Testis (tissue), 3 donors: ENCODE measurements around the gene RPS8. TPM values are rescaled to one million over a fixed set of nuclear protein-coding genes. Genes with fewer than 3 reads are reported as not detected.

Experiments used
- DNase-seq: peaks from one replicate; pipeline ENCODE4 v3.0.0-alpha.2; 2019
- H3K27ac ChIP-seq, 2 donors: fragments of 200-600 bp; sonication (generic); one replicate each; pipeline ENCODE4 v1.5.1; 2019
- H3K27me3 ChIP-seq: fragments of 200-600 bp; sonication (generic); one replicate; pipeline ENCODE4 v1.5.1; 2019
- H3K36me3 ChIP-seq: fragments of 200-600 bp; sonication (generic); one replicate; pipeline ENCODE4 v1.5.1; 2017; ENCODE audit warnings: low read depth; ENCODE audit errors: missing control alignments
- H3K4me1 ChIP-seq: fragments of 200-600 bp; sonication (generic); one replicate; pipeline ENCODE4 v1.5.1; 2019
- H3K4me3 ChIP-seq, 2 donors: fragments of 200-600 bp; sonication (generic); one replicate each; pipeline ENCODE4 v1.5.1; 2017 to 2019
- H3K9me3 ChIP-seq: fragments of 200-600 bp; sonication (generic); one replicate; pipeline ENCODE4 v1.5.1; 2017
- POLR2A ChIP-seq: fragments of 450-650 bp; IDR thresholded peaks from one replicate; pipeline ENCODE4 v1.6.1; 2017; ENCODE audit warnings: antibody characterized with exemption, mild to moderate bottlenecking, moderate library complexity
- WGBS, 2 donors: methylation state at CpG; one replicate each; pipeline ENCODE4 v1.1.5; 2018; 5-methylcytosine and 5-hydroxymethylcytosine counted together
- intact Hi-C: fragments of 100-400 bp; cut with DNase I; formaldehyde crosslinking; loops from one replicate; pipeline ENCODE4 v1.15.1; 2023; ENCODE audit warnings: low total_unique reads
- polyA plus RNA-seq: library from polyadenylated mRNA; stranded (reverse); fragments of 350-450 nt; fragmentation: Illumina TruSeq; extraction: RNeasy Lipid Tissue Mini Kit (QIAGEN cat#74804); gene quantifications from one replicate; pipeline ENCODE4 v1.2.3, GENCODE V29; 2014; ENCODE audit warnings: low read depth, low replicate concordance; ENCODE audit not compliant: insufficient read depth
- total RNA-seq, 2 donors: library from RNA; depleted of rRNA; stranded (reverse); fragments of >200 nt; gene quantifications; one replicate each; pipeline ENCODE4 v1.2.3, GENCODE V29; 2016
- TF ChIP-seq, protein P1 (sequence below), 3 experiments: fragments of 450-650 bp in 2 of 3; fragments of 200-600 bp in 1 of 3; sonication (generic) in 1 of 3; IDR thresholded peaks; one replicate each; pipeline ENCODE4 v1.5.1; 2016 to 2019; ENCODE audit warnings: antibody characterized with exemption in 3 of 3, mild to moderate bottlenecking in 2 of 3, moderate library complexity in 1 of 3

The RPS8 gene
- total and polyA plus RNA-seq, 3 donors from 2014 or later, result 431 to 935 (median 860) TPM

DNA sequence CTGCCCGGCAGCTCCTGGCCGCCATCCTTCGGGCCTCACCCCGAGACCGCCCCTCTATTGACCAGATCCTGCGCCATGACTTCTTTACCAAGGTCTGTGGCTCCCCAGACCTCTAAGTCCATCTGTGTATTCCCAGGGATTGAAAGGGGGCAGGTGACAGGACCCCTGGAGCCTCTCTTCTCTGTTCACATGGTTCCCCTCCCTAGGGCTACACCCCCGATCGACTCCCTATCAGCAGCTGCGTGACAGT is 27.6 kb downstream of the RPS8 start:
- no peak overlapping the region for H3K27ac ChIP-seq

DNA sequence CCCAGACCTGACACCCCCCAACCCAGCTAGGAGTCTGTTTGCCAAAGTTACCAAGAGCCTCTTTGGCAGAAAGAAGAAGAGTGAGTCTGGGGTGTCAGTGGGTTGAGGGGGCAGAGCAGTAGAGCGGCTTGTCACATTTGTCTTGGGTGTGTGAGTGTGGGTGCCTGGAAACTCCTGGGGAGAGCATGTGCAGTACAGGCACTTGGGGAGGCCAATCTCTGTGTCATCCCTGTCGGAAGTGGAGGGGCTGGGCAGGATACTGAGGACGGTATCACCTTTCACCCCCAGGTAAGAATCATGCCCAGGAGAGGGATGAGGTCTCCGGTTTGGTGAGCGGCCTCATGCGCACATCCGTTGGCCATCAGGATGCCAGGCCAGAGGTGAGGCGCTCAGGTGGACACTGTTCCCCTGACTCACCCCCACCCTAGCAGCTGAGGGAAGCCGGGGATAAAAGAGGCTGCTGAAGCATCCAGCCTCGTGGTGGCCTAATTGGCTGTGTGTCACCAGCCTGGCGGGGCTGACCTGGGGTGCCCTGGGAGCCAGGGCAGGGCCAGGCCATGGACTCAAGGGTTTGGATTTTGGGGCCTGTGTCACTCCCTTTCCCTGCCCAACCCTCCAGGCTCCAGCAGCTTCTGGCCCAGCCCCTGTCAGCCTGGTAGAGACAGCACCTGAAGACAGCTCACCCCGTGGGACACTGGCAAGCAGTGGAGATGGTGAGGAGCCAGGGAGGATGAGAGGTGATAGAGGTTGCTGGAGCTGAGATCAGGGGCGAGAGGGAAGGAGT is 28.2 kb downstream of the RPS8 start:
- intact Hi-C loops, result no loop called here
- Histone ChIP-seq H3K4me3 (no peak overlapping the region), H3K27me3 (no peaks in the 10 kb centered on the region), H3K27ac (no peak overlapping the region), H3K9me3 (no peaks in the 10 kb centered on the region), H3K36me3 (no peaks in the 10 kb centered on the region), H3K4me1 (peaks cover 39% of the 10 kb centered on the region)
- 89 to 99% methylated on average over 13 of the region's 13 CpGs for WGBS, 2 donors
- TF ChIP-seq, protein P1, sequence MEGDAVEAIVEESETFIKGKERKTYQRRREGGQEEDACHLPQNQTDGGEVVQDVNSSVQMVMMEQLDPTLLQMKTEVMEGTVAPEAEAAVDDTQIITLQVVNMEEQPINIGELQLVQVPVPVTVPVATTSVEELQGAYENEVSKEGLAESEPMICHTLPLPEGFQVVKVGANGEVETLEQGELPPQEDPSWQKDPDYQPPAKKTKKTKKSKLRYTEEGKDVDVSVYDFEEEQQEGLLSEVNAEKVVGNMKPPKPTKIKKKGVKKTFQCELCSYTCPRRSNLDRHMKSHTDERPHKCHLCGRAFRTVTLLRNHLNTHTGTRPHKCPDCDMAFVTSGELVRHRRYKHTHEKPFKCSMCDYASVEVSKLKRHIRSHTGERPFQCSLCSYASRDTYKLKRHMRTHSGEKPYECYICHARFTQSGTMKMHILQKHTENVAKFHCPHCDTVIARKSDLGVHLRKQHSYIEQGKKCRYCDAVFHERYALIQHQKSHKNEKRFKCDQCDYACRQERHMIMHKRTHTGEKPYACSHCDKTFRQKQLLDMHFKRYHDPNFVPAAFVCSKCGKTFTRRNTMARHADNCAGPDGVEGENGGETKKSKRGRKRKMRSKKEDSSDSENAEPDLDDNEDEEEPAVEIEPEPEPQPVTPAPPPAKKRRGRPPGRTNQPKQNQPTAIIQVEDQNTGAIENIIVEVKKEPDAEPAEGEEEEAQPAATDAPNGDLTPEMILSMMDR (IDR thresholded peaks at IDR 0.05), result no peak
- no peak for TF ChIP-seq POLR2A
- DNase-seq, result no peak

More for the DNA sequence above, 27.6 kb downstream of the RPS8 start:
- Histone ChIP-seq H3K4me1 (peaks cover 34% of the 10 kb centered on the region), H3K36me3 (no peaks in the 10 kb centered on the region), H3K27me3 (no peaks in the 10 kb centered on the region), H3K9me3 (no peaks in the 10 kb centered on the region), H3K4me3 (no peak overlapping the region)
- TF ChIP-seq, protein P1 (IDR thresholded peaks at IDR 0.05), result no peak
- TF ChIP-seq POLR2A, result no peak
- intact Hi-C loops, result no loop called here
- WGBS, 2 donors, result 83 to 90% methylated on average over 9 of the region's 9 CpGs
- DNase-seq, result no peak

DNA sequence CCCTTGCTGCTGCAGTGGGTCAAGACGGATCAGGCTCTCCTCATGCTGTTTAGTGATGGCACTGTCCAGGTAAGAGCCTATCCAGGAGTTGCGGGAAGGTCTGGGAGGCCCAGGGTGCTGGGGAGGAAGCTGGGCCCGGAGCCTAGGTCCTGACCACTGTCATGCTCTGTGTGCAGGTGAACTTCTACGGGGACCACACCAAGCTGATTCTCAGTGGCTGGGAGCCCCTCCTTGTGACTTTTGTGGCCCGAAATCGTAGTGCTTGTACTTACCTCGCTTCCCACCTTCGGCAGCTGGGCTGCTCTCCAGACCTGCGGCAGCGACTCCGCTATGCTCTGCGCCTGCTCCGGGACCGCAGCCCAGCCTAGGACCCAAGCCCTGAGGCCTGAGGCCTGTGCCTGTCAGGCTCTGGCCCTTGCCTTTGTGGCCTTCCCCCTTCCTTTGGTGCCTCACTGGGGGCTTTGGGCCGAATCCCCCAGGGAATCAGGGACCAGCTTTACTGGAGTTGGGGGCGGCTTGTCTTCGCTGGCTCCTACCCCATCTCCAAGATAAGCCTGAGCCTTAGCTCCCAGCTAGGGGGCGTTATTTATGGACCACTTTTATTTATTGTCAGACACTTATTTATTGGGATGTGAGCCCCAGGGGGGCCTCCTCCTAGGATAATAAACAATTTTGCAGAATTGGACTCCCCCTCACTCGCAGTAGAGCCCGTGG is 30.1 kb downstream of the RPS8 start:
- no peaks in the 10 kb centered on the region for H3K9me3 ChIP-seq
- 68 to 79% methylated on average over 9 to 20 of the region's 20 CpGs for WGBS, 2 donors
- H3K27me3 ChIP-seq, result no peaks in the 10 kb centered on the region
- DNase-seq, result no peak
- H3K4me3 ChIP-seq, result peak overlapping the region; percentile 24 to 46
- peak overlapping the region in 1 of 2 donors; percentile 95 for H3K27ac ChIP-seq
- intact Hi-C loops, result no loop called here
- no peak for TF ChIP-seq POLR2A
- TF ChIP-seq, protein P1 (IDR thresholded peaks at IDR 0.05), result no peak
- peaks cover 55% of the 10 kb centered on the region for H3K4me1 ChIP-seq
- H3K36me3 ChIP-seq, result no peaks in the 10 kb centered on the region

DNA sequence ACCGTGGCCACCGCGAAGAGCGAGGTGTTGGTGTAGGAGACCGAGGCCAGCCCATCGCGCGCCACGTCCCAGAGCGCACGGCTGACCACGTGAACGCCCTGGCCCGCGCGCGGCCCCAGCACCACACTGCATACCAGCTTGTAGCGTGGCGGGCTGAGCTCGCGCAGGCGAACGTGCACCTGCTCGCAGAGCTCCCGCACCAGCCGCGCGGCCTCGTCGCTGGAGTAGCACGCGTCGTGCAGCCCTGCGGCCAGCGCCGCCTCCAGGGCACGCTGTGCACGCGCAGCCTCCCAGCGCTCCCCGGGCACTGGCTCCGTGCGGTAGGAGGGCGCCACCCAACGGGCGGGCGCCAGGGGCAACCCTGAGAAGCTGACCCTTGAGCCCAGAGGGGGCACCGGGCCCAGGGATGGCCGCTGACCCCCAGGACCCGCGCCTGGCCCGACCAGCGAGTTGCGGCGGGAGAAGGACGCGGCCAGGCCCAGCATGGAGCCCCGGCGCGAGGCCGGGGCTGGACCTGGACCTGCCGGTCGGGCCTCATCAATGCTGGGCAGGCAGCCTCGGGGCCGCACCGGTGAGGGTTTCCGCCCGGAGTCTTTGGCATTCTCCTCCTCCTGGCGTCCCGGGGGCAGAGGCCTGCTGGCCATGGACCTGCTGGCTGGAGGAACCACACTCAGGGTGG is 30.8 kb downstream of the RPS8 start:
- intact Hi-C loops, result no loop called here
- H3K27me3 ChIP-seq, result no peaks in the 10 kb centered on the region
- H3K27ac ChIP-seq, result peak overlapping the region; percentile 95 to 99
- H3K4me3 ChIP-seq, result peak overlapping the region; percentile 24 to 46
- DNase-seq, result no peak
- H3K9me3 ChIP-seq, result no peaks in the 10 kb centered on the region
- TF ChIP-seq, protein P1 (IDR thresholded peaks at IDR 0.05), result no peak
- TF ChIP-seq POLR2A, result no peak
- no peaks in the 10 kb centered on the region for H3K36me3 ChIP-seq
- H3K4me1 ChIP-seq, result peaks cover 61% of the 10 kb centered on the region
- 64% methylated on average over 31 of the region's 70 CpGs; no CpG with 5 or more reads in 1 of the 2 donors for WGBS, 2 donors
